ENCODE data around the gene DFFA.

- TF ChIP-seq CTCF (IDR thresholded peaks at IDR 0.05) (no peak), EZH2 (IDR thresholded peaks at IDR 0.05) (no peak)
Observed at GRCh38 chr1:10513199-10513598, 40.9 kb upstream of the DFFA start.

Data from neural progenitor cell (in vitro differentiated cells).